GM19397 (cell line): ENCODE measurements around the gene NPIPB6.

Experiments
- ATAC-seq: cut with Tn5 transposase; IDR thresholded peaks from one replicate; pipeline ENCODE4 v1.9.1; 2021; ENCODE audit warnings: mild to moderate bottlenecking, moderate library complexity; ENCODE audit not compliant: unreplicated experiment

The NPIPB6 gene

DNA sequence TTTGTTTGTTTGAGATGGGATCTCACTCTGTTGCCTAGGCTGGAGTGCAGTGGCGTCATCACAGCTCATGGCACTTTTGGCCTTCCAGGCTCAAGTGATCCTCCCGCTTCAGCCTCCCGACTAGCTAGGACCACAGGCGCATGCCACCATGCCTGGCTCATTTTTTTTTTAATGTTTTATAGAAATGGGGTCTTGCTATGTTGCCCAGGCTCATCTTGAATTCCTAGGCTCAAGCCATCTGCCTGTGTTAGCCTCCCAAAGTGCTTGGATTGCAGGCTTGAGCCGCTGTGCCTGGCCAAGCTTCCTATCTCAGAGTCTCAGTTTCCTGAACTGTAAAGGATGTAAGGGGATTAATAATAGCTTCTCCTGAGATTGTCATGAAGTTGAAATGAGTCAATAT is 63.0 kb downstream of the NPIPB6 start:
- ATAC-seq = no peak

DNA sequence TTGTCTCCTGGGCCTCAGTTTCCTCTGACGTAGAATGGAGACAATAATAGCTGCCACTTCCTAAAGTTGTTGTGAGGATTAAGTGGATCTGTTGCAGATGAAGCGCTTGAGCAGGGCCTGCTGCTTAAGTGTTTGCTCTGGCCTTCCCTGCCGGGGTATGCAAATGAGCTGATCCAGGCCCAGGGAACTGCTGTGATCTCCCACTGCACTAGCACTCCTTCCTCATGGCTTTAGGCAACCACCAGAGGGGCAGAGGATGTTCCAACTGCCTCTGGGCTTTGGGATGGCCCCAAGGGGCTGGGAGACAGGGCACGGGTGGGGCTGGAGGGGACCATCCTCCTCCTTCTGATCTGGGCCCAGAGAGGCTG is 64.8 kb downstream of the NPIPB6 start:
- ATAC-seq = no peak

DNA sequence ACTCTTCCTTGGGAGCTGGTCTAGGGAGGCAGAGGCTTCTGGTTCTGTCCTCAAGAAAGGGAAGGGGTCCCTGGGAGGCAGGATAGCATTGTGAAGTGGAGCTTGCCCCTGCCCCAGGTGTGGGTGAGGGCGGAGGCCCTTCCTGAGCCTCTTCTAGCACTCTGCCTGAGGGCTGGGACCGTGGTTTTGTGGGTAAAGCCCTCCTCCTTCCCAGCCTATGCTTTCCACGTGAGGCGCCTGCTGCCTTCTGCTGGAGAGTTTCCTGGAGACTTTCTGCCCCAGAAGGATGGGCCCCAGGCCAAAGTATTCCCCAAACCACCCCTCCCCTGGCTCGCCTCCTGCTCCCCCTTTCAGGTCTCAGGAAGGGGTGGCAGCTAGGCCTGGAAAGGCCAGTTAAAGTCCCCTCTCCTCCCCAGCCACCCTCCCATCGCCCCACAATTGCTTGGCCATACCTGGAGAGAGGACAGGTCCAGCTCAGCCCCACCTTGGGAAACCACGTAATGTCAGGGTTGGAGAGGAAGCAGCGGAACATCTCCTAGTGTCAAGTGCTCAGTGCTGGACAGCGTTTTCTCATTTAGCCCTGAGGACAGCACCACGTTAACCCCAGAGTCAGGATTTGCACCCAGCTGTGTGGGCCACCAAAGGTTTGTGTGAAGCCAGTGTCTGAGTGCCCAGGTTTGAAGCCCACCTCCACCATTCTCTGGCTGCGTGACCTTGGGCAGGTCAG is 65.4 kb downstream of the NPIPB6 start:
- no peak for ATAC-seq

DNA sequence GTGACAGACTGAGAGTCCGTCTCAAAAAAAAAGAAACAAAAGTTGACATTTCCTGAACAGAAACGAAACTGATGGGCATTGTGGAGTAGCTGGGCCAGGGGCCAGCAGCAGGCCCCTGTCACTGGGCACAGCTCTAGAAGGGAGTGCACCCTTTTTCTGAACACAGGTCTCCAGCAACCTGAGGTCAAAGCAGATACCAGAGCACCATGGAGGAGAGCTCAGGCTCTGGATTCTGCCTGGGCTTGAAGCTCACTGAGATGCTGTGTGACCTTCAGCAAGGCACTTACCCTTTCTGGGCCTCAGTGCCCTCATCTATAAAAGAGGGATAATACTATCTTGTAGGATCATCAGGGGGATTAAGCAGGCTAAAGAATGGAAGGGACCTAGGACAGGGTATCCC is 66.0 kb downstream of the NPIPB6 start:
- ATAC-seq = no peak

DNA sequence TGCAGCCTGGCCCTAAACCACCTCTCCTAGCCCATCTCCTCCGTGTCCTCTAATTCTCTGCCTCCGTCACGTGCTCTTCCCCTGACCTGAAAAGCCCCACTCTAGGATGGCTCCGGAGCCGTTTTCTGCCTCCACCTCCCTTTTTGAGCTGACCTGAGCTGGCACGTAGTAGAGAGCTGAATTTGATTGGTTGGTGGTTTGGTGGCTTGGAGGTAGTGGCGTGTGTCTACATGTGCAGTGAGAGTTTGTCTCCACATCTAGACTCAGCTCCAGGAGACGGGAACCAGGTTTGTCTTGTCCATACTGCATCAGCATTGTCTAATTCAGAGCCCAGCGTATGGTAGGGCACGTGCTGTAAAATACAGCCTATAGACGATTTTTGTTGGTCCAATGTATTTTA is 68.0 kb downstream of the NPIPB6 start:
- no peak for ATAC-seq

DNA sequence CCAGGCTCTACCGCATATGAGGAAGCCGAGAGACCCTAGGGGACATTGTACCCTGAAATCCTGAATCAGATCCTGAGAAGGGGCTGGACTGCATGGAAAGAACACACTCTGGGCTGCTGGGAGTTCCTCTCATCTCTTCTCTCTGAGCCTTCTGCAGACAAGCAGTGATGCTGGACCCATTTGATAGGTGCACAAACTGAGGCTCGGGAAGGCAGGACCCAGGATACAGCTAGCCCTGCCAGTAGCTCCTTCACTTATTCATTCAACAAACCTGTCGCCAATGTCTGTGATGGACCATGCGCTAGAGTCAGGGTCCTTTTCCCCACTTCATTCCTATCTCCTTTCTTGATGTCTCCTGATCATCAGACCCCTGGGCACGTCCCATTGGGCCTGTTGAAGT is 69.1 kb downstream of the NPIPB6 start:
- no peak for ATAC-seq

DNA sequence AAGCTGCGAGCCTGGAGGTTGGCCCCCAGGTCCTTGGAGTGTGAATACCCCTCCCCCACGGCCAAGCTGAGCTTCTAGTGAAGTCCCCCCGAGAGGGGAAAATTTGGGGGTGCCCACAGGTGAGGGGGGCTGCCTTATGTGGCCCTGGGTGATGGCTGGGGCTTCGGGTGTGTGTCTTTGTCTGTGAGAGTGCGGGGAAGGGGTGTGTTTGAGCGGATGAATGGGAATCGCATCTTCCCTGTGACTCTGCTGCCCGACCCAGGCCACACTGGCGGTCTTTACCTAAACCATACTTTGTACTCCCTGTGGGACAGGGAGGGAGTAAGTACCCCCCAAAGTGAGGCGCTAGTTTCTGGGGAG is 69.7 kb downstream of the NPIPB6 start:
- ATAC-seq = no peak

DNA sequence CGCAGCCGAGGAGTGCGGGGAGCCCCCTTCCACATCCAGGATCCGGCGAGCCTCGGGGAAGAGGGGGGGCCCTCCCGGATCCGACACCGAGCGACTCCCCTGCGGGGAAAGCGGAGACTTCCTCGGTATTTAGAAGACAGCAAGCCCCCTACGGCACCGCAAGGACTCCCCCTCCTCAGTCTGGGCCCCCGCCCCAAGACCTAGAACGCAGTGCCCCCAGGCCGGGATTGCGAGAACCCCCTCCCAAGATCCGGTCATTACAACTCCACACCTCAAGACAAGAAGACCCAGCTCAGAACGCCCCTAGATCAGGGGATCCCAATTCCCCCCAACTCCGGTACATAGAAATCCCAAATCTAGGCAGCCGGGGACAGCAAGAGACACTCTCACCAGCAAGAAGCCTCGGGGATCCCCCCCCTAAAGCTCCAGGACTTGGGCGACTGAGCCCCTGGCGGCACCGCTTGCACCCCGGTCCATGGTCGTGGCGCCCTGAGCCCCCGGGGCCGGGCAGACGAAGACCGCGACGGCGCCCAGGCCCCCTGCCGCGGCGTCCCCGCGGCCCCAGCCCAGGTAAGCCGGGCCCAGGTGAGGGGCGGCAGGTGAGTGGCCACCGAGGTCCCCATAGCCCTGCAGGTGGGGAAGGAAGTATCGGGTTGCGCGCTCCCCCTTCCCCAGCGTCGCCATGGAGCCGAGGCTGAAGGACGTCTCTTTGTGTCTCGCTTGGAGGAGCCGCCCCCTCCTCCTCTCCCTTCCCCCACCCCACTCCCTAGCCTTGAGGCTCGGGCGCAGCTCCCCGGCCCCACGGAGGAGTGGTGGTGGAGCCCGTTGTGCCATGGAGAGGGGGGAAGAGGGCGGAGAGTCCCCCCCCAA is 70.3 kb downstream of the NPIPB6 start:
- ATAC-seq = no peak
